NCI-H1930 (cell line): Measurements from ENCODE around the gene MFAP3L.
"Not testable (repeated sequence)": the region's sequence is repeated elsewhere in the genome, so short reads cannot be mapped to it uniquely, and the experiment has no call there.

Source experiments
- DNase-seq, 2 experiments: peaks; one replicate each; lab custom pipeline; 2025; lab: John Stamatoyannopoulos, UW

MFAP3L gene

DNA sequence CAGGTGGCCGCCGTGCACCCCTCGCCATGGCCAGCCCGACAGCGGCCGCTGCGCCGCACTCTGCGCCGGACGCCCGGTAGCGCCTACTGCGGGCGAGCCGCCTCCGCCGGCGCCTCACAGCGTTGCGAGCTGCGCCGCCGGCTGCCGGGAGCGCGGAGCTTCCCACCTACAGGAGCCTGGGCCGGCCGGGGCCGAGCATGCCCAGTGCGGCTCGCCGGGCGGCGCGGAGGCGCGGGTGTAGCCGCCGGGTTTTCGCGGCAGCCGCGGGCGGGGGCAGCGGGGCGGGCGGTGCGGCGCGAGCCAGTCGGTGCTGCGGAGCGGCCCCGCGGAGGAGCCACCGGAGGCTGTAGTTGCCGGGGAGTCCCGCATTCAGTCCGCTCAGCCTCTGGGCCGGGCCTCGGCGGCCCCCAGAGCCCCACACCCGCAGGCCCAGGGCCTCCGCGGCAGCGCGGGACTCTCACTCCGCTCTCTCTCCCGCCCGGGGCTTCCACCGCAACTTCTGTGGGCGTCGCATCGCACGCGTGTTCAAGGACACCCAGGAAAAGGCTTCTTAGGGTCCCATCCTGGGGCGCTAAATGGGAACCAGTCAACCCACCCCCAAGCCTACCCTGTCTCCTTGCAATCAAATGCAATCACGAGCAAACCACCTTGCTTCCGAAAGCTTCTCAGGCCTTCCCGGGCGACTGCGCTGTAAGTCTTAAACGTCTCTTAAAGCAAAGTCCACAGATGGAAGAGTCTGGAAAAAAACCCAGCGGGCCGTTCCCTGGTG, at the start of gene MFAP3L:
MFAP3L (minus strand) TSS at position 143 of the 769 bp plus-strand sequence. CDS start 20,518 bp downstream, outside the sequence.
- peak; percentile 80 to 89 for DNase-seq

DNA sequence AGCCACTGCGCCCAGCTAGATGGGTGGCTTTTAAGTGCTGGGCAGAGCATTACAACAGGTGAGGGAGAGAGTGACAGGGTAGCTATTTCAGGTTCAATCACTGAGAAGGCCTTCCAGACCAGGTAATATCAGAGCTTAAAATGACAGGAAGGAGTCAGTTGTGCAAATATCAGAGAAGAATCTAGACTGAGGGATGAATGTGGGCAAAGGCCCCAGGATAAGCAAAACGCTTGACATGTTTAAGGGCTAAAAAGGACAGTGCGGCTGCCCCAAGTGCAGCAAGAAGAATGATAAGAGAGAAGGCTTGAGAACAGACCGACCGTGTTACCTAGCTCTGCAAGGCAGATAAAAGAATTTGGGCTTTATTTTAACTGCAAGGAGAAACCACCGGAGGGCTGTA, 45.0 kb upstream of the MFAP3L start:
- no peak for DNase-seq

DNA sequence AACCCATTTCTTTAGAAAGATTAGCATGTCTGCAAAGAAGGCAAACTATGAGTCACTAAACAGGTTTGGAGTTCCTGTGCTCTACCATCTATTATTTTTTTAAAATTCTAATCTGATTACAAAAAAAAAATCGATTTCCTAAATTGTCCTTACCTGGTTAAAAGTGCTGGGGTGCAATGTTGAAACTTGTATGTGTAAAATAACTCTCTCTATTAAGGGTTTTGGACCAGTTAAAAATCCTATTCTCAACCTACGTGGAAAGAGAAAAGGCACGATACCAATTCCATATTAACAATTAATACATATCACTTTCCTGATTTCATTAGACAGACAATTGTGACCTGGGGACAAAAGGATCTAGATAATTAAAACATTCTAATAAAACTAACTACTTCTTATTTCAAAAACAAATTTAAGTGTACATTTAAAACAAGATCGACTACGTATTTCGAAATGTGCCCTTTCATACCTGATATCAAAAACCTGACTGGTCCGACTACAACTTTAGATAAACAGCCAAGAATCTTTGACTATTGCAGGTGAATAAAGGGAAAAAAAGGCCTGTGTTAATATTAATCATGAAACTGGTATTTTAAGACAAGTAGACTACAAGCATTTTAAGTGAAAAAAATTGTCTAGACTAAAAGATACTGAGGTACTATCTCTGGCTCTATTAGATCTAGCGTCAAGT, 42.4 kb upstream of the MFAP3L start:
- no peak for DNase-seq

DNA sequence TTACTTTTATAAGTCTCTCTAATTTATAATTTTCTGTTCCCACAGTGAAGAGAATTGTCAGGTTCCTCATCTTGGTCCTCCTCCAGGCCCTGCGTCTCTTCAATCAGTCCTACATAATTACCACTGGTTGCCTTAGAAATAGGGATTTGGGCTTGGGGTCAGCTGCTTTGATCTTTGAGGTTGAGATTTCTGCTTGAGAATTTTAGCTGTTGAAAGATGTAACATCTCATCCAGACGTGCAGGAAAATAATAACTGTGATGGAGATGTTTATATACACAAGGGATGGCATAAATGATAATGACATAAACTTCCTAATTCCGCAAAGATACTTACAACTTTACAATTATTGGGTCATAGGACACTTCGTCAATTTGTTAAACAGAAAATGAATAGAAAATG, 33.2 kb upstream of the MFAP3L start:
- DNase-seq: no peak

DNA sequence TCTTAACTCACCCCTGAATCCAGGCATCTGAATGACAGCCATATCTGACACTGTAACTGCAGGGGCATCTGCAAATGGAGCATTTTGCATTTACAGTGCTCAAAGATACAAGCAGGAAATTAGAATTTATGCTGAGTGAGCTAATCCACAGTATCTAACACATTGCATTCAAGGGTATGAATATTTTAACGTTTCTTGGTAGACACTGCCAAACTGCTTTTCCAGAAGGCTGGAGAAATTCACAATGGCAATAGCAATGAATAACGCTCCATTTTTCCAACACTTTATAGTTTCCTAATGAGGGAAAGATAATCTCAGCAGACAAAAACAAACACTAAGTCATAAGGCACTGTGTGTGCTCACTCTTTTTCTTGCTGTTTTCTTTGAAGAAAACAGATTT, 32.6 kb upstream of the MFAP3L start:
- DNase-seq: no peak

DNA sequence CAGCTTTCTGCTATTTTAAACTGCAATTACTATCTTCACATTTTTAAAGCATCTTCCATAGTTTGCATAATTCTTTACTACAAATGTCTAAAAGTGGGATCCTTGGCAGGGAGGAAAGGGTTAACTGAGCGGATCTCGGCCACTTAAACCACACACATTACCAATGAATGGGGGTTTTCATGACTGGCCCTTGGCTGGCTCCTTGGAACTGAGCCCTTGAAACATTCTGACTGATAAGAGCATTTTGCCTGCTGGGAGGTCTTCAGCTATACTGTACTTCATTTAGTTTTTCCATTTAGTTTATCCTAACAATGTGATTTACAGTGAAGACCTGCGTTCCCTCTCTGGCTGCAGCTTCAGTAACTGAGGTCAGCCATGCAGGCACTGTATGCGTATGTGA, 31.7 kb upstream of the MFAP3L start:
- no peak for DNase-seq

DNA sequence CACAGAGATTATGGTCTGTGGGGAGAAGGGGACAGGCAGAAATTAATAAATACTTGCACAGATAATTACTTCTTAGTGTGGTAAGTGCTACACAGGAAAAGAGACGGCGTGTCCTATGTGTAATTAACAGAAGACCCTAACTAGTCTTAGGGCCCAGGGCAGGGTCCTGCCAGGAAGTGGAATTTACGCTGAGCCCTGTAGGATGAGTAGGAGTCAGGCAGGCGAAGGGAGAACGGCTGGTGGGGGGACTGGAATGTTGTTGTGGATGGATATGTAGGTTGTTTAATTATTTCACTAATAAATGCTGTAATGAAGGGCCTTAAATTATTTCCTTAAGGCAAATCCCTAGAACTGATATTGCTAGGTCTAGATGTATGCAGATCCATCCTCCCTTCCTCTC, 26.7 kb upstream of the MFAP3L start:
- no peak for DNase-seq

DNA sequence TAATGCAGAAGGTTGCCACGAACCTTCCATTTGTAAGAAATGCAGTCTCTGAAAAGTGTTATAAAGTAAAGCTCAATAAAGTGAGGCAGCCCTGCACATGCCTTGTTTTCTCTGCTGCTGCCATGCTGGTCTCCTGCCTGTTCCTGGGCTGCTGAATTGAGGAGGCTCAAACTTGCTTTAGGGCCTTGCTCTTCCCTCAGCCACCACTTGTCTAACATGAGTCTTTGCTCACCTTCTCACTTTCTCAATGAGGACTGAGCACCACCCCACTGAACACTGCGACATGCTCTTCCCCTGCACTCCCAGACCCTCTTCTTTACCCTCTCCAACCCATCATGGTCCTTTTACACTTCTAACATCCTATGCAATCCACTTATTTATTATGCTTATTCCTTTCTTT, 25.2 kb upstream of the MFAP3L start:
- DNase-seq: no peak

DNA sequence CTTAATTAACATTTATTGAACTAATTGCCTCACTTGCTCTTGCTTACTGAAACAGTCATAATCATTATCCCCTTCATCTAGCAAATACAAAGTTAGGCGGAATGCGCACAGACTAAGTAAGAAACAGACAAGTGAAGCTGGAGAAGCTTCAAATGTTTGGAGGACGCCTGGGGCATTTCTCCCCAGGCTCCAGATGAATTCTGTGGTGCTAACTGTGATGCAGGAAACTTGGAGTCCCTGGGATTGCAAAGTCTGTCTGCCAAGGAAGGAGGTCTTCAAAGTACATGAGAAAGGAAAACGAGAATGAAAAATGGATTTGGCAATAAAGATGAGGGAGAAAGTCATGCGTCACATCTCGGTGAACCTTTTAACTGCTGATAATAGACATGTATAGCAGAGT, 23.6 kb upstream of the MFAP3L start:
- no peak for DNase-seq

DNA sequence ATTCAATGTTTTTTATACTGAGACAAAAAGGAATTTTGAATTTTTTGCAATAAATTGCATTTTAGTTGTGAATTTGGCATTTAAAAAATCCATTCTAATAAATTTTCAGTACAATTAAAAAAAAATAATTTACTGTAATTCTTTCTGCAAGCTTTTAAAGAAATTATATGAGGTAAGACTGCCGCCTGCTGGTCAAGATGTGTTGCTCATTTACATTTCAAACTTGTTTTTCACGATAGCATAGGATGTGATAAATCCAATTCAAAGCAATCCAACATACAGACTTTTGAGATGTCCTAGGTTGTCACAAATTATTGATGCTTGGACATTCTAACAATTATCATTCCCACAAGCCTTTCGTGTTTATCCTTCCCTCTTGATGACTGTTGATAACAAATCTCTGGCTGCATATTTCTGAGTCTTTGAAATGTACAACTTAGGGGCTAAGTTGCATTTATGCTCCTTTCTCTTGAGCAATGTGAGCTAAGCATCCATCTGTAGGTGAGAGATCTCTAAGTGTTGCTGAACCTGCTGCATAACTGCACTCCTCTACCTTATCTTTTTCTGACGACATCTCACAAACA, 21.7 kb upstream of the MFAP3L start:
- DNase-seq: peak; percentile 30 to 56

DNA sequence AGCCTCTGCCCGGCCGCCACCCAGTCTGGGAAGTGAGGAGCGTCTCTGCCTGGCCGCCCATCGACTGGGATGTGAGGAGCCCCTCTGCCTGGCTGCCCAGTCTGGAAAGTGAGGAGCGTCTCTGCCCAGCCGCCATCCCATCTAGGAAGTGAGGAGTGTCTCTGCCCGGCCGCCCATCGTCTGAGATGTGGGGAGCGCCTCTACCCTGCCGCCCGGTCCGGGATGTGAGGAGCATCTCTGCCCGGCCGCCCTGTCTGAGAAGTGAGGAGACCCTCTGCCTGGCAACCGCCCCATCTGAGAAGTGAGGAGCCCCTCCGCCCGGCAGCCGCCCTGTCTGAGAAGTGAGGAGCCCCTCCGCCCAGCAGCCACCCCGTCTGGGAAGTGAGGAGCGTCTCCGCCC, 20.0 kb upstream of the MFAP3L start:
- DNase-seq: not testable (repeated sequence)

DNA sequence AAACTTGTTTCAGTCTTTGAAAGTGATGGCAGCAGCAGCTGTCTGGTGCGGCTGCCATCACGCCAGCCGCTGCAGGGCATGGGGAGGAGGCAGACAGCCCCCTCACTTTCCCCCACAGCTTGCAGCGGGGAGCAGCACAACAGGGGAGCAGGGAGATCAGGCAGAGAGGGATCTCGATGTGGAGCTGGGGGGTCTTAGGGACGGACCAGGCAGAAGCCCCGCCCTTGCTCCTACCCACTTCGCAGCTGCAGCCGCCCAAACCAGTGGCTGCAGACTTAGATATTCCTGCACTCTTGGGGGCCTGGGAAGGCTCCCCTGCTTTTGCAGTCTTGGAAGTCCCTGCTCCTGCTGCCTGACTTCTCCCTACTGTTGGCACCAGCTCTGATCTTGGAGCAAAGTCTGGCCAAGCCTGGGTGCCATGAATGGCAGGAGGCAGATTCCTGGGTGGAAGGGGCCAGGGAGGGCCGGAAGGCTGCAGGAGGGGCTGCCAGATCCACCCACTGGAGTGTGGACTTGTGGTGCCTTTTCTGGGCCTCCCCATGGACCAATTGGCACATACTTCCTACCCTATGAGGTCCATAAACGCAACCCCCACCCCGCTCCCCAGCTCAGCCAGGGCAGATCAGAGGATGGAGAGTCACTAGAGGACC, 14.0 kb upstream of the MFAP3L start:
- DNase-seq: no peak

DNA sequence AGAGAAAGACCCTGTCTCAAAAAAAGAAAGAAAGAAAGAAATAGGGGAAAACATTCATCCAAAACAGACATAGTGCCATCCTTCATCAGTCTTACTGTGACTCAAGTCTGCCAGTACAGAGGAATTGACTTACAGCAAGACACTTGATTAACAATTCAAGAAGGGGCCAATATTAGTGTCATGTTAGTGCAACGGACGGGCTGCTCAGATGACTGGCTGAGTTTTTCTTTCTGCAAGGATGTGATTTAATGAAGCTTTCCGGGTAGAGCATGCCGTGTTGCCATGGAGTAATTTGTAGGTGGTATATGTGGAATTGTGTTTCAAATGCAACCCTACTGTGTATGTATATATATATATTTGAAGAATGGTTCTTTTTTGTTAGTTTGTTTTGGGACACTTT, 12.6 kb upstream of the MFAP3L start:
- no peak for DNase-seq

DNA sequence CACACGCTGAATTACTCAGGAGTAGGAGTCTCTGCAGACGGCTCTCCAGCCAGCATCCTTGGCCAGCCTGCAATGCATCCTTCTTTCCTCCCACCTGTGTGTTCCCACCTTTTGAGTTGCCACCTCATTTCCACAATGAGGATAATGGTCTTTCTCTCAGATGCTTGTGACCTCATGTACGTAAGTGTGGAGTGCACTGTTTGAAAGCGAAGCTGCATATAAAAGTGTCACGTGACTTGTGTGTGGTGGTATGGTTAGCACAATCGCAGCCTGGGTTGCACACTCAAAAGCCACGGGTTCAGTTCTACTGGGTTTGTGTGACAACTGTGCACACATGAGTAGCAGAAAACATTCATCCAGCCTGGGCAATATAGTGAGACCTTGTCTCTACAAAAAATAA, 12.0 kb upstream of the MFAP3L start:
- DNase-seq: no peak

DNA sequence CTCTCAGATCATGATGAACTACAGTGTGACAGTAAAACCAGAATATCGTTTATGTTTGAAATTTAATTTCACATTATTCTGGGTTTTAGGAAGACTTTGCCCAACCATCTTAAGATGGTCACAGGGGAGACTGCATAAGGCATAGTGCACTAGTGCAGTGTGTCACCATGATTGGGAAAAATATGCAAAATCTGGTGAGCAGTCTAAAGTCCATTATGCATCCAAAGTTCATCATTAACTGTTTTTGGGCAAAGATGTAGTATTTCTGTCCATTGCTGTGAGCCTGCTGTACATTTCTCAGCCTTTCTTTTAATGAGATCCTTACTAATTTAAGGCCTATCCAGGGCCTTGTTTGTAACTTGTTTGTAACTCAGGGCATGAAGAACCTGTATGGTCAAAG, 11.3 kb upstream of the MFAP3L start:
- DNase-seq: no peak

DNA sequence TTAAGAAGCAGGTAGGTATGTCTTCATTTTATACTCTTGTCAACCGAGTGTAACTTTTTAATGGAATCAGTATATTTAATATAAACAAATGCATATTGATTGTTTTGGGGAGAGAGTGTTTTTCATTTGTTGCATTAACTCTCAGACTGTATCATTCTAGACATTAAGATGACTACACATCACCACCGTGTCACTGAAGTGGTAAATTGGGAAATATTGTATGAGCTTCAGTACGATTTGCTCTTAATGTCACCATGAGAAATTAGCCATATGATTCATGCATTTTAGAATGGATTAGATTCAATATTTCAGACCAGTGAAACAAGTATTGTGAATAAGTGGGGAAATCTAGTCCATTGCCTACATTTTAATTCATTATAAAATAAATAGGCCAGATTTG, 9.7 kb upstream of the MFAP3L start:
- DNase-seq: no peak

DNA sequence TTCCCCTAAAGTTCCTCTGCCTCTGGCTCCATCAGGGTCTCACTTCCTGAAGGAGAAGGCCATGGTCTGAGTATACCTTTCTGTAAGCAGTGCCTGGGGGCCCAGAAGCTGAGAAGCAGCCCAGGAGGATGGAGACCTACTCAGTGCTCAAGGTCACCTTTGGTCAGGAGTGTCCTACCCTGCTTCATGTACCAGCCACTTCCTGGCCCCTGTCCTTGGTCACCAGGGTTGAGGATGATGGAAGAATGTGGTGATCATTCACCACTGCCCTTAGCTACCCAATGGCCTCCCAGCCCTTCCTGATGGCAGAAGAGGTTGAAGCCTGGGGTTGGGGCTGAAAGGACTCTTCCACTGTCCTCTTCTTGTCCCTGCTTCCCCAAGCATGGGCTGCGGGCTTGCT, 9.0 kb upstream of the MFAP3L start:
- DNase-seq: no peak

DNA sequence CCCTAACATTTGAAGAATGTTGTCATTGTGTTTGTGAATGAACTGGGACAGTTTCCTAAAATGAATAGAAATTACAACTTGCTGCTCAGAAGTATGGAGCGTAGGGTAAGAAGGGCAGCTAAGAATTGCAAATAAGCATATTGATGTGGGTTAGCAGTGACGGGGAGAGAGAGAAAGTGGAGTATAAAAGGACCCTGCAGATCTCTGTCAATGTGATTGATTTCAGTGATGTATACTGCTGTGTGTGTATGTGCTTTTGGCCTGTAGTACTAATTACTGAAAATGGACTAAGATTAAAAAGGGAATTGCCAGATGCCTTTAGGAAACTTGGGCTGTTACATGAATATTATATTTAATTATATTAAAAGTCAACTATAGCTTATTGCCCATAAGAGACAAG, 7.8 kb upstream of the MFAP3L start:
- DNase-seq: no peak

DNA sequence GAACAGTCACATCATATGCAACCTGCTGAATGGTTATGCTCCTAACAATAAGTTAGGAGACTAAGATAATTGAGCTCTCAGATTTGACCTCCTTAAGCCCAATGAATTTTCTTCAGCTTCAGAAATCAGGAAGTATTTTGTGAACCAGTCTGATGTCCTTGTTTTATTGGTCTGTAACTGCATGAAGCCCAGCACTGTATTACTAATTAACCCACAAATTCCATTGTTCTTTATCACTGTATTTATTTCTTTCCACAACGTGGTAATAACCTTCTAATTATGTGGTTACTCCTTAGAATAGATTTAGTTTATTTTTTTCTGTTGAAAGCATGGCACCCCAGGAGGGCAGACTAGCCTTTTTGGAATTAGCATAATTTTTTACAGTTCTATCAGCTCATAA, 3.9 kb upstream of the MFAP3L start:
- no peak for DNase-seq

DNA sequence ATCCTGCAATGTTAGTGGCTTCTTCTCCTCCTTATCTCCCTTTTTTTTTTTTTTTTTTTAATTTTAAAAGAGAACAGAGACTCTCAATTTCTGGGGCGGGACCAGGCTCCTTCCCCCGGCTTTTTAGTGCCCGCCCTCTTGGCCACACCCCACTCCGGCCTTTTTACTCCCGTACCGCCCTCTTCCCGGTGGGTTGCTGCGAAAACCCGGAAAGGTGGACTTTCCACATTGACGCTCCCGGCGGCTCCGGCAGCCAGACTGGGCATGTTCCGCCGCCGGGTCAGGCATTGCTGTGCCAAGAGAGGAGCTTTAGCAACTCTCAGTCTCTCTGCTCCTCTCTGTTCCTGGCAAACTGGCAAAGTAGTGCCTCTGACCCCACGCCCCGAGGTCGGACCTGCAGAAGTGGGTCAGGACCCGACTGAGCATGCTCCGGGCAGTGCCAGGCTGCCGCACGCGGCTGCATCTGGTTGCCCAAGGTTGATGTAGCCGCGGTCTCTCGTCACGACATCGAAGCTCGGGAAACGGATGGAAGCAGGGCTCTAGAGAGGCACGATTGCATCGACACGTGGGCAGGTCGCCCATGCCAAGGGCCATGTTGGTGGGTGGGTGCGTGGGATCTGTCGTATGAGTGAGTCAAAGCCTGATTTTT, 1.1 kb upstream of the MFAP3L start:
- DNase-seq: peak; percentile 76 to 89

DNA sequence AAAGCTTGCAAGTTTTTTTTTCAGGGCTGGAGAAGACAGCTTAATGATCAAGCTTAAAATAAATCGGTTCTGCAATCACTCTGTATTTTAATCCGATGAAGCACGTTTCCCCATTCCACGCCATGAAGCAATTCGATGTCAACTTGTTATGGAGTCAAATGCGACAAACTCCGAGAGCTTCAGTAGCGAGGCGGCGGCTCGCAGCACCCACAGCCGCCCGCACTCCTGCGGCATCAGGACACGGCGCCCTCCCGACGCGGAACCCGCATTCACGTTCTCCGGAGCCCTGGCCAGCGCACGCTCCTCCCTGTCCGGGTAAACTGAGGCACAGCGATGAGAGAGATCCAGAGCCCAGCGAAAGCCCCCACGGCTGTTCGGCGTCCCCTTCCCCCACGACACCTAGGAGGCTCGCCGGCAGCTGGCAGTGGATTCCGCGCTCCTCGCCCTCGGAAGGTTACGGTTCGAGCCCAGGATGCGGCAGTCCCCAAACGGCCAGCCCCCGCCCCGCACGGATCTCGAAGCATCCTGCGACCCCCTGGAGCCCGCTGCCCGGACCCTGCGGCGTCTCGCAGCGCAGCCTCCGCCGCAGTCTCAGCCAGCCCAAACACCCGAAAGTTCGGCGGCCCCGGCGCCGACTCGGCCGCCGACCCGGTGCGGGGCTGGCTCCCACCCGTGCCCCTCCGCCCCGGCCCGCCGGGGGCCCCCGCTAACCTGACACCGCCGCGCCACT, 507 bp downstream of the MFAP3L start:
- DNase-seq: no peak

DNA sequence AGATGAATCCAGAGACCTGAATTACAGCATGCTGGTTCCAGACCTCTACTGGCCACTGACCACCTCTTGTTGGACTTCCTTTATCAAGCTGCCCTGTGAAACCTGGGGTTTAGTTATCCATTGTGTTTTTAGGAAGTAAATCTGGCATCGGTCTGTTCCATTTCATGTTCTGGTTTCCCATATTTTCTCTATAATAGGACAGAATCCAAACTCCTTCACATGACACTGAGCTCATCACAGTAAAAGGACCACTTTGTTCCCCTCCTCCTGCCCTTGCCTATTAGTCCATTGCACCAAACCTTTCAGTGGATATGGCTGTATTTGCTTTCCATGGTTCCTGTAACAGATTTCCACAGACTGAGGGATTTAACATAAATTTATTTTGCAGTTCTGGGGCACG, 4.0 kb downstream of the MFAP3L start:
- no peak for DNase-seq
